Stimulated activated CD4-positive, alpha-beta T cell treated with anti-CD3 and anti-CD28 coated beads, Interleukin-15, amount 100 ng/mL, for 24 hours (primary cell): ENCODE results near the gene SHD.

Experiments
- DNase-seq: peaks from one replicate; pipeline ENCODE4 v3.0.0-alpha.2; 2020

The SHD gene

GRCh38 chr19:4298810-4299550 lies 19.9 kb downstream of the SHD start:
- no peak for DNase-seq

GRCh38 chr19:4300589-4300988 lies 21.5 kb downstream of the SHD start:
- no peak for DNase-seq

- no peak for DNase-seq
Measured at GRCh38 chr19:4301590-4302242, 22.6 kb downstream of the SHD start.

- no peak for DNase-seq
Measured at GRCh38 chr19:4302243-4302640, 23.2 kb downstream of the SHD start, which contains the start of gene TMIGD2. Gene TMIGD2 (minus strand): TSS chr19:4302389. CDS start chr19:4302385, 4 bp downstream.

GRCh38 chr19:4303819-4304537 lies 24.9 kb downstream of the SHD start:
- no peak for DNase-seq

GRCh38 chr19:4304538-4305256 lies 25.6 kb downstream of the SHD start, which contains the start of gene FSD1:
Gene FSD1 (plus strand): TSS chr19:4304598. CDS start chr19:4304747, 149 bp downstream.
- DNase-seq: peak; percentile 88

- DNase-seq: no peak
Measured at GRCh38 chr19:4305257-4305612, 26.2 kb downstream of the SHD start.

GRCh38 chr19:4305659-4306058 lies 26.6 kb downstream of the SHD start:
- no peak for DNase-seq

- DNase-seq: no peak
Measured at GRCh38 chr19:4310247-4311121, 31.4 kb downstream of the SHD start.

GRCh38 chr19:4313847-4314490 lies 34.9 kb downstream of the SHD start:
- no peak for DNase-seq

- no peak for DNase-seq
Measured at GRCh38 chr19:4316956-4317355, 37.9 kb downstream of the SHD start.

GRCh38 chr19:4318460-4318859 lies 39.4 kb downstream of the SHD start:
- DNase-seq: no peak

- no peak for DNase-seq
Measured at GRCh38 chr19:4319067-4319718, 40.1 kb downstream of the SHD start.

- no peak for DNase-seq
Measured at GRCh38 chr19:4320419-4320818, 41.4 kb downstream of the SHD start.

GRCh38 chr19:4322942-4323665 lies 44.0 kb downstream of the SHD start:
- no peak for DNase-seq

GRCh38 chr19:4323692-4324091 lies 44.6 kb downstream of the SHD start:
- no peak for DNase-seq

GRCh38 chr19:4324228-4324627 lies 45.2 kb downstream of the SHD start:
- no peak for DNase-seq

- DNase-seq: no peak
Measured at GRCh38 chr19:4326215-4326836, 47.3 kb downstream of the SHD start.

GRCh38 chr19:4326837-4327251 lies 47.8 kb downstream of the SHD start:
- DNase-seq: peak; percentile 45
